Epithelial cell of prostate (primary cell): Measurements from ENCODE around the gene ORAI3.

Experiments
- DNase-seq: peaks from one replicate; pipeline ENCODE4 v3.0.0-alpha.2; 2011; ENCODE audit warnings: low read depth, low spot score
- H3K27ac ChIP-seq: fragments of 450-650 bp; 2 replicates; pipeline ENCODE4 v1.5.1; 2017; ENCODE audit warnings: mild to moderate bottlenecking

The ORAI3 gene

DNA sequence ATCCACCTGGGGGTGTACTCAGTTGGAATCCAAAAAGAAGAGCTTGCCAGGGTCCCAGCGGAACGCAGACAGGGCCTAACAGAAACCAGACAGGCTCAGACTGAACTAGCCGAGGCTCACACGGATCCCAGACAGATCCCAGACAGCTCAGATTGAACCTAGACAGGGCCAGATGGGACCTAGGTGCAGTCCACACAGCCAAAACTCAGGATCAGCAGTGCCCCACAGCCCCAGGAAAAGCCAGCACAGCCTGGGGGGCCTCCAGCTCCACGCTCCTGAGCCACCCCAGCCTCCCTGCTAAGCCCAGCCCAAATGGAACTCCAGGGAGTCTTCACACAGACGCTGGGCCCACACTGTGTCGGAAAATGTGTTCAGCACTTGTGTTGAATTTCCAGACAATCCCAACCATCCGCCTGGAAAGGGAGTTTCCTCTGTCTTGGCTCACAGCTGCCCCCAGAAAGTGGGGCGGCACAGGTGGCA, 54.0 kb downstream of the ORAI3 start:
- DNase-seq = no peak

DNA sequence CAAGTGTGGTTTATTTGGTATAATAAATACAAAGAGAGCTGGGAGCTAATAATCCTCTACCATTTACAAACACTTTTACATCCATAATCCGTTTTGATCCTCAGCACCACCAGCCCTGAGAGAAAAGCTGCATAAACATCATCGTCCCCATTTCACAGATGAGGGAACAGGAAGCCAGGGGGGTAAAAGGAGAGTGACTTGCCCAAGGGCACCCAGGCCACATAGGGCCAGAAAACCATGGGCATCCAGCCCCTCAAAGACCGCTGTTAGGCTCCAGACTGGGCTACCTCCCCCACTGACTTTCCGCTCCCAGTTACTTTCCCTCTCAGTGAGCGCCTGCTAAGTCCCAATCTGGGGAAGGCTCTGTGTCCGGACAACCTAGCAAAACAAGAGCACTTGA, 54.9 kb downstream of the ORAI3 start:
- DNase-seq = no peak

More for the DNA sequence above, 54.0 kb downstream of the ORAI3 start:
- no peak overlapping the region for H3K27ac ChIP-seq

More for the DNA sequence above, 54.9 kb downstream of the ORAI3 start:
- H3K27ac ChIP-seq = no peak overlapping the region
